Panc1 (cell line): ENCODE data around the gene TGM6. TPM values are rescaled to one million over a fixed set of nuclear protein-coding genes. Genes with fewer than 3 reads are reported as not detected.
A peak's percentile ranks its signal among the peaks of the same experiment; 100 is the strongest.

Source experiments
- ATAC-seq: fragments of 200-7000 bp; cut with Tn5 transposase; 2 replicates; pipeline ENCODE4 v1.9.1; 2020; ENCODE audit warnings: mild to moderate bottlenecking, moderate library complexity
- BruUV-seq: library from RNA; stranded (reverse); fragments of 400-500 nt; replicated peaks from 2 replicates; lab custom pipeline; 2021; lab: Mats Ljungman, UMichigan
- CTCF ChIA-PET: fragments of 300-600 bp; sonication (Branson Sonifier 250); formaldehyde crosslinking; loops from one replicate; lab custom pipeline; 2022; ENCODE audit warnings: antibody characterized with exemption; lab: Charles Lee
- POLR2A ChIA-PET: fragments of 300-600 bp; sonication (Branson Sonifier 250); formaldehyde crosslinking; loops from one replicate; lab custom pipeline; 2022; ENCODE audit warnings: antibody characterized with exemption; lab: Charles Lee
- DNase-seq: peaks from one replicate; pipeline ENCODE4 v3.0.0-alpha.2; 2010; ENCODE audit warnings: low read depth, low spot score
- H3K27ac ChIP-seq: 2 replicates; pipeline ENCODE4 v1.5.1; 2011; ENCODE audit warnings: mild to moderate bottlenecking, low read length, inconsistent platforms
- H3K27me3 ChIP-seq: fragments of 200-500 bp; sonication (Bioruptor generic); 2 replicates; pipeline ENCODE4 v1.6.0; 2014; ENCODE audit warnings: low read length, inconsistent platforms; ENCODE audit not compliant: control insufficient read depth, insufficient read depth
- H3K36me3 ChIP-seq: fragments of 200-500 bp; sonication (Bioruptor generic); 2 replicates; pipeline ENCODE4 v1.5.1; 2014; ENCODE audit warnings: inconsistent platforms, mild to moderate bottlenecking, low read length, moderate library complexity; ENCODE audit not compliant: control insufficient read depth, insufficient read depth
- H3K4me1 ChIP-seq: 2 replicates; pipeline ENCODE4 v1.5.1; 2011; ENCODE audit warnings: inconsistent platforms, mild to moderate bottlenecking, low read length, moderate library complexity; ENCODE audit not compliant: control insufficient read depth, insufficient read depth
- H3K4me3 ChIP-seq, 2 experiments: 2 replicates each; pipeline ENCODE4 v1.5.1; 2011 to 2012; ENCODE audit warnings: low read depth in 2 of 2, low read length in 2 of 2, mild to moderate bottlenecking in 2 of 2, inconsistent platforms in 1 of 2, moderate library complexity in 1 of 2
- H3K9me3 ChIP-seq: fragments of 200-500 bp; sonication (Bioruptor generic); 2 replicates; pipeline ENCODE4 v1.5.1; 2014; ENCODE audit warnings: low read depth, mild to moderate bottlenecking, inconsistent platforms, low read length, moderate library complexity; ENCODE audit not compliant: control insufficient read depth, insufficient read depth
- POLR2AphosphoS5 ChIP-seq: IDR thresholded peaks from 2 replicates; pipeline ENCODE4 v1.6.1; 2012; ENCODE audit warnings: mild to moderate bottlenecking, low read depth, low read length, moderate library complexity
- SIN3A ChIP-seq: IDR thresholded peaks from 2 replicates; pipeline ENCODE4 v1.6.1; 2012; ENCODE audit warnings: low read depth, mild to moderate bottlenecking, low read length, moderate library complexity, borderline replicate concordance; ENCODE audit not compliant: insufficient read depth
- TCF7L2 ChIP-seq: IDR thresholded peaks from 2 replicates; pipeline ENCODE4 v1.6.1; 2011; ENCODE audit warnings: mild to moderate bottlenecking, low read depth, low read length, inconsistent platforms
- in situ Hi-C: cut with HindIII; loops from 2 replicates; pipeline ENCODE4 v1.10.0; 2016; ENCODE audit warnings: low sequenced_read_pairs, low pct_unique_long_range_greater_than_20kb
- intact Hi-C: fragments of 100-400 bp; cut with micrococcal nuclease; formaldehyde crosslinking; loops from one replicate; pipeline ENCODE4 v1.10.0; 2022; ENCODE audit not compliant: unreplicated experiment
- total RNA-seq: library from RNA; stranded (reverse); gene quantifications from one replicate; pipeline ENCODE4 v1.2.1, GENCODE V29; 2021; ENCODE audit not compliant: unreplicated experiment
- TF ChIP-seq, protein P1 (sequence below): fragments of 450-650 bp; IDR thresholded peaks from 2 replicates; pipeline ENCODE4 v1.5.1; 2017; ENCODE audit warnings: mild to moderate bottlenecking
- TF ChIP-seq, protein P2 (sequence below), 2 experiments: IDR thresholded peaks; 2 replicates each; pipeline ENCODE4 v1.6.1; 2011 to 2012; ENCODE audit warnings: low read depth in 2 of 2, control low read depth in 1 of 2, low read length in 1 of 2, mild to moderate bottlenecking in 1 of 2, moderate library complexity in 1 of 2; ENCODE audit not compliant: insufficient read depth in 1 of 2

Gene TGM6
- total RNA-seq, 1 experiment from 2014 or later = not detected

DNA sequence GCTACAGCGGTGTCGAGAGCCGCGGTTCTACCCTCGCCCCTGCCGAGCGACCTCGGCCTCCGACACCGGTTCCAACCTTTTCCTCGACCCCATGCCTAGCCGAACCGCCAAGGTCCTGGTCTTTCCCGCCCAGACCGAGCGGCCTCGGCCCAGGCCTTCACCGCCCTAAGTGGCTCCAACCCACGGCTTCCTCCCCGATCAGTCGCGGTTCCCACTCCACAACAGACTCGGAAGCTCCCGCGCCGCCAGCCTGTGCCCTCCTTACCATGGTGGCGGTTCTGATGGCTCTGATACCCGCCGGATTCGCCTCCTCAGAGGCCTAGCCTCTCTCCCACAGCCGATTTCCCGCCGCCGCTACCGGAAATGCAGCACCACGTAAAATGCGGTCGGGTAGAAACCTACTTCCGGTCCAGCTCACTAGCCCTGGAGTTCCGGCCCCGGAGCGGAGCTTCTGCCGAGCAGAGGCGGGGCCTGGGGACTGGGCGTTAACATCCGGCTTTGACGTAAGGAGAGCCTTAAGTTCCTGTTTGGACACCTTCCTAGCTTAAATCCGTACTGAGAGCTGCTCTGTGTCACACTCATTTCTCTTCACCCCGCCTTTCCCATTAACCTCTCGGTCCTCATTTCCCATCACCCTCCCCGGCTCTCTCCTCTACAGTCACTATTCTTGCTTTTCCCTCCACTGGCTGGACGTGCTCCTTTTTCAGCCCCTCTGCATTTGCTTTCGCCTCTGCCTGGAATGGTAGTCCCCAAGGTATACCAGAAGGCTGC is 89.9 kb downstream of the TGM6 start, which contains the start of gene SNRPB:
Gene SNRPB (minus strand): TSS at position 367 of the 771 bp plus-strand sequence. CDS start 99 bp downstream, at position 268.
- TSS peak; percentile 83 for BruUV-seq
- peaks cover 14% of the 10 kb centered on the region for H3K4me1 ChIP-seq
- ATAC-seq (peak; percentile 99), DNase-seq (peak; percentile 94)
- no peaks in the 10 kb centered on the region for H3K9me3 ChIP-seq
- intact Hi-C loops = no loop called here
- H3K27me3 ChIP-seq = no peaks in the 10 kb centered on the region
- CTCF ChIA-PET = no interaction called here
- peak within 1 kb of the TSS; percentile 97 for H3K27ac ChIP-seq
- in situ Hi-C loops = no loop called here
- POLR2A ChIA-PET = interaction anchor here (1.8 kb wide), 1 partner anchor 181 kb away, joined by 4 read pairs; no protein-coding TSS in a partner anchor
- H3K4me3 ChIP-seq = peak within 1 kb of the TSS; percentile 68 to 90
- TF ChIP-seq, protein P1, sequence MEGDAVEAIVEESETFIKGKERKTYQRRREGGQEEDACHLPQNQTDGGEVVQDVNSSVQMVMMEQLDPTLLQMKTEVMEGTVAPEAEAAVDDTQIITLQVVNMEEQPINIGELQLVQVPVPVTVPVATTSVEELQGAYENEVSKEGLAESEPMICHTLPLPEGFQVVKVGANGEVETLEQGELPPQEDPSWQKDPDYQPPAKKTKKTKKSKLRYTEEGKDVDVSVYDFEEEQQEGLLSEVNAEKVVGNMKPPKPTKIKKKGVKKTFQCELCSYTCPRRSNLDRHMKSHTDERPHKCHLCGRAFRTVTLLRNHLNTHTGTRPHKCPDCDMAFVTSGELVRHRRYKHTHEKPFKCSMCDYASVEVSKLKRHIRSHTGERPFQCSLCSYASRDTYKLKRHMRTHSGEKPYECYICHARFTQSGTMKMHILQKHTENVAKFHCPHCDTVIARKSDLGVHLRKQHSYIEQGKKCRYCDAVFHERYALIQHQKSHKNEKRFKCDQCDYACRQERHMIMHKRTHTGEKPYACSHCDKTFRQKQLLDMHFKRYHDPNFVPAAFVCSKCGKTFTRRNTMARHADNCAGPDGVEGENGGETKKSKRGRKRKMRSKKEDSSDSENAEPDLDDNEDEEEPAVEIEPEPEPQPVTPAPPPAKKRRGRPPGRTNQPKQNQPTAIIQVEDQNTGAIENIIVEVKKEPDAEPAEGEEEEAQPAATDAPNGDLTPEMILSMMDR = no peak
- TF ChIP-seq TCF7L2 (0 out of 2 replicates have a peak, but pooled peaks have one; percentile 47), SIN3A (peak; percentile 64; the same call in 1 of the 2 replicates), POLR2AphosphoS5 (peak; percentile 99)
- TF ChIP-seq, protein P2, sequence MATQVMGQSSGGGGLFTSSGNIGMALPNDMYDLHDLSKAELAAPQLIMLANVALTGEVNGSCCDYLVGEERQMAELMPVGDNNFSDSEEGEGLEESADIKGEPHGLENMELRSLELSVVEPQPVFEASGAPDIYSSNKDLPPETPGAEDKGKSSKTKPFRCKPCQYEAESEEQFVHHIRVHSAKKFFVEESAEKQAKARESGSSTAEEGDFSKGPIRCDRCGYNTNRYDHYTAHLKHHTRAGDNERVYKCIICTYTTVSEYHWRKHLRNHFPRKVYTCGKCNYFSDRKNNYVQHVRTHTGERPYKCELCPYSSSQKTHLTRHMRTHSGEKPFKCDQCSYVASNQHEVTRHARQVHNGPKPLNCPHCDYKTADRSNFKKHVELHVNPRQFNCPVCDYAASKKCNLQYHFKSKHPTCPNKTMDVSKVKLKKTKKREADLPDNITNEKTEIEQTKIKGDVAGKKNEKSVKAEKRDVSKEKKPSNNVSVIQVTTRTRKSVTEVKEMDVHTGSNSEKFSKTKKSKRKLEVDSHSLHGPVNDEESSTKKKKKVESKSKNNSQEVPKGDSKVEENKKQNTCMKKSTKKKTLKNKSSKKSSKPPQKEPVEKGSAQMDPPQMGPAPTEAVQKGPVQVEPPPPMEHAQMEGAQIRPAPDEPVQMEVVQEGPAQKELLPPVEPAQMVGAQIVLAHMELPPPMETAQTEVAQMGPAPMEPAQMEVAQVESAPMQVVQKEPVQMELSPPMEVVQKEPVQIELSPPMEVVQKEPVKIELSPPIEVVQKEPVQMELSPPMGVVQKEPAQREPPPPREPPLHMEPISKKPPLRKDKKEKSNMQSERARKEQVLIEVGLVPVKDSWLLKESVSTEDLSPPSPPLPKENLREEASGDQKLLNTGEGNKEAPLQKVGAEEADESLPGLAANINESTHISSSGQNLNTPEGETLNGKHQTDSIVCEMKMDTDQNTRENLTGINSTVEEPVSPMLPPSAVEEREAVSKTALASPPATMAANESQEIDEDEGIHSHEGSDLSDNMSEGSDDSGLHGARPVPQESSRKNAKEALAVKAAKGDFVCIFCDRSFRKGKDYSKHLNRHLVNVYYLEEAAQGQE (IDR thresholded peaks at IDR 0.05; ENCODE audit: insufficient read depth in 1 of 2, low read depth in 2 of 2, low read length in 1 of 2) = peak in 1 of 2 experiments; percentile 63; a peak in 2 of 4 replicates
- H3K36me3 ChIP-seq = peaks cover 30% of the 10 kb centered on the region

DNA sequence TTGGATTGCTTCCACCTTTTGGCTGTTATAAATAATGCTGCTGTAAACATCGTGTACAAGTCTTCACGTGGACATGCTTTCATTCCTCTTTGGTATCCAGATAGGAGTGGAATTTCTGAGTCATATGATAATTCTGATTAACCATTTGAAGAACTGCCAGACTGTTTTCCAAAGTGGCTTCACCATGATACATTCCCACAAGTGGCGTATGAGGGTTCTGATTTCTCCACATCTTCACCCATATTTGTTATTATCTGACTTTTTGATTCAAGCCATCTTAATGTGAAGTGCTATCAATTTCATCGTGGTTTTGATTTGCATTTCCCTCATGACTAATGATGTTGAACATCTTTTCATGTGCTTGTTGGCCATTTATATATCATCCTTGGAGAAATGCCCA is 92.8 kb downstream of the TGM6 start:
- Histone ChIP-seq H3K27me3 (no peaks in the 10 kb centered on the region), H3K9me3 (no peaks in the 10 kb centered on the region), H3K4me1 (peaks cover 5% of the 10 kb centered on the region), H3K27ac (no peak overlapping the region), H3K4me3 (no peak overlapping the region), H3K36me3 (peaks cover 5% of the 10 kb centered on the region; the same call in 1 of the 2 replicates)
- CTCF ChIA-PET = no interaction called here
- DNase-seq (no peak), ATAC-seq (no peak)
- no TSS peak for BruUV-seq
- POLR2A ChIA-PET = no interaction called here
- intact Hi-C loops (no loop called here), in situ Hi-C loops (no loop called here)
- TF ChIP-seq SIN3A (no peak), POLR2AphosphoS5 (no peak), TCF7L2 (no peak)
- TF ChIP-seq, protein P1 = no peak
- TF ChIP-seq, protein P2 (IDR thresholded peaks at IDR 0.05; ENCODE audit: insufficient read depth in 1 of 2, low read depth in 2 of 2, low read length in 1 of 2) = no peak
